ENCODE measurements around the gene ATP6V1G1. TPM values are rescaled to one million over a fixed set of nuclear protein-coding genes. Genes with fewer than 3 reads are reported as not detected.
A peak's percentile ranks its signal among the peaks of the same experiment; 100 is the strongest.

ATP6V1G1 gene, protein sequence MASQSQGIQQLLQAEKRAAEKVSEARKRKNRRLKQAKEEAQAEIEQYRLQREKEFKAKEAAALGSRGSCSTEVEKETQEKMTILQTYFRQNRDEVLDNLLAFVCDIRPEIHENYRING
- 100 to 1,000 TPM; 151 to 240 (median 227) TPM for total RNA-seq

DNA sequence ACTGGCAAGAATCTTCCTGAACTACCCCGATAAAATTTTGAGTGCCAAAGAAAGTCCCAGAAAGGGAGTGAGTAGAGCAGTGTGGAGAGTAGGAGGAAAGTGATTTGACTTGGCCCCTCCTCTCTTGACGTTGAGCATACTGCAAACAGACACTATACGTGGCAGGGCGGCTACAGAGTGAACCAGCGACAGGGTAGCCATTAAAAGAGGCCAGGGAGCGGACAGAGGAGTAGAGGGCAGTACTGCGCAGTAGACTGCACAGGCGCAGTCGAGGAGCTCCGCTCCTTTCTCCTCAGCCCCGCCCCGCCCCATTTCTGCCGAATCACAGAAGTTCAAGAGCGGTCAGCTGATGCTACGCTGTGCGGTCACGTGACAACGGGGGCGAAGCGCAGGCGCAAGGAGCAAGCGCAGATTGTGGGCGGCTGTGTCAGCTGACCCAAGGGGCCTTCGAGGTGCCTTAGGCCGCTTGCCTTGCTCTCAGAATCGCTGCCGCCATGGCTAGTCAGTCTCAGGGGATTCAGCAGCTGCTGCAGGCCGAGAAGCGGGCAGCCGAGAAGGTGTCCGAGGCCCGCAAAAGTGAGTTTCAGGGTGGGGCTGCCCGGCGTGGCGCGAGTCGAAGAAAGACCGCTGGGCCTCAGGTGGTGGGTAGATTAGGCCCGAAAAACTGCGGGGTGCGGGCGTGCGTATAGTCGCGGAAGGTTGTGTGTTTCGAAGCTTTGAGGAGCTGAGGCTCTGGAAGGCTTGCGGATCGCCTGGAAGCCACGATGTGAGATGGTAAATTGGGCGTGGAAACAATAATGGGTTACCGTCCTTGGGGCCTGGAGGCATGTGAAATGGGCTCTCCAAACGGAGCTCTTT is at the start of gene ATP6V1G1:
Gene ATP6V1G1 (plus strand): TSS at position 425 of the 858 bp plus-strand sequence. CDS start 70 bp downstream, at position 495.
- TF ChIP-seq, protein P1, sequence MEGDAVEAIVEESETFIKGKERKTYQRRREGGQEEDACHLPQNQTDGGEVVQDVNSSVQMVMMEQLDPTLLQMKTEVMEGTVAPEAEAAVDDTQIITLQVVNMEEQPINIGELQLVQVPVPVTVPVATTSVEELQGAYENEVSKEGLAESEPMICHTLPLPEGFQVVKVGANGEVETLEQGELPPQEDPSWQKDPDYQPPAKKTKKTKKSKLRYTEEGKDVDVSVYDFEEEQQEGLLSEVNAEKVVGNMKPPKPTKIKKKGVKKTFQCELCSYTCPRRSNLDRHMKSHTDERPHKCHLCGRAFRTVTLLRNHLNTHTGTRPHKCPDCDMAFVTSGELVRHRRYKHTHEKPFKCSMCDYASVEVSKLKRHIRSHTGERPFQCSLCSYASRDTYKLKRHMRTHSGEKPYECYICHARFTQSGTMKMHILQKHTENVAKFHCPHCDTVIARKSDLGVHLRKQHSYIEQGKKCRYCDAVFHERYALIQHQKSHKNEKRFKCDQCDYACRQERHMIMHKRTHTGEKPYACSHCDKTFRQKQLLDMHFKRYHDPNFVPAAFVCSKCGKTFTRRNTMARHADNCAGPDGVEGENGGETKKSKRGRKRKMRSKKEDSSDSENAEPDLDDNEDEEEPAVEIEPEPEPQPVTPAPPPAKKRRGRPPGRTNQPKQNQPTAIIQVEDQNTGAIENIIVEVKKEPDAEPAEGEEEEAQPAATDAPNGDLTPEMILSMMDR (IDR thresholded peaks at IDR 0.05): peak in 1 of 3 donors; percentile 38
- TF ChIP-seq POLR2A (IDR thresholded peaks at IDR 0.05): peak; percentile 96
- peak; percentile 96 to 99 (median 98) for TF ChIP-seq POLR2AphosphoS5 (IDR thresholded peaks at IDR 0.05)
- Histone ChIP-seq H3K36me3 (no peaks in the 10 kb centered on the region), H3K9me3 (no peaks in the 10 kb centered on the region), H3K27ac (peak within 1 kb of the TSS; percentile 96 to 97), H3K4me1 (peaks cover 0 to 17% of the 10 kb centered on the region in 2 donors), H3K4me3 (peak within 1 kb of the TSS; percentile 82 to 96 (median 88)), H3K27me3 (no peaks in the 10 kb centered on the region)
- intact Hi-C loops (cut with DNase I; ENCODE audit: low total_unique reads): no loop called here
- DNase-seq (ENCODE audit: low spot score in 2 of 2): peak; percentile 99 to 100

DNA sequence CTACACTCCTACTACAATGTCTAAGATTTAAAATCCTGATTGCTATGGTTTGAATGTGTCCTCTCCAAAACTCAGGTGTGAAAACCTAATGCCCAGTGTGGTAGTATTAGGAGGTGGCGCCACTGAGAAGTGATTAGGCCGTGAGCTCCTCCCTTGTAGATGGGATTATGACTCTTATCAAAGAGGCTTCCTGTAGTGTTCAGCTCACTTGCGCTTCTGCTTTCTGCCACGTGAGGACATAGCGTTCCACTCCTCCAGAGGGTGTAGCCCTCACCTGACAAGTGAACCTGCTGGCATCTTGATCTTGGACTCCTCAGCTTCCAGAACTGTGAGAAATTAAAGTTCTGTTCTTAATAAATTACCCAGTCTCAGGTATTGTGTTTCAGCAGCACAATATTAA is 49.3 kb upstream of the ATP6V1G1 start:
- no peak for DNase-seq (ENCODE audit: low spot score in 2 of 2)
- no peaks in the 10 kb centered on the region for H3K4me1 ChIP-seq
- TF ChIP-seq POLR2AphosphoS5 (IDR thresholded peaks at IDR 0.05) (no peak), POLR2A (IDR thresholded peaks at IDR 0.05) (no peak)
- intact Hi-C loops (cut with DNase I; ENCODE audit: low total_unique reads): no loop called here
- no peaks in the 10 kb centered on the region for H3K36me3 ChIP-seq
- H3K4me3 ChIP-seq: no peak overlapping the region
- H3K9me3 ChIP-seq: no peaks in the 10 kb centered on the region
- H3K27me3 ChIP-seq: no peaks in the 10 kb centered on the region
- no peak overlapping the region for H3K27ac ChIP-seq

DNA sequence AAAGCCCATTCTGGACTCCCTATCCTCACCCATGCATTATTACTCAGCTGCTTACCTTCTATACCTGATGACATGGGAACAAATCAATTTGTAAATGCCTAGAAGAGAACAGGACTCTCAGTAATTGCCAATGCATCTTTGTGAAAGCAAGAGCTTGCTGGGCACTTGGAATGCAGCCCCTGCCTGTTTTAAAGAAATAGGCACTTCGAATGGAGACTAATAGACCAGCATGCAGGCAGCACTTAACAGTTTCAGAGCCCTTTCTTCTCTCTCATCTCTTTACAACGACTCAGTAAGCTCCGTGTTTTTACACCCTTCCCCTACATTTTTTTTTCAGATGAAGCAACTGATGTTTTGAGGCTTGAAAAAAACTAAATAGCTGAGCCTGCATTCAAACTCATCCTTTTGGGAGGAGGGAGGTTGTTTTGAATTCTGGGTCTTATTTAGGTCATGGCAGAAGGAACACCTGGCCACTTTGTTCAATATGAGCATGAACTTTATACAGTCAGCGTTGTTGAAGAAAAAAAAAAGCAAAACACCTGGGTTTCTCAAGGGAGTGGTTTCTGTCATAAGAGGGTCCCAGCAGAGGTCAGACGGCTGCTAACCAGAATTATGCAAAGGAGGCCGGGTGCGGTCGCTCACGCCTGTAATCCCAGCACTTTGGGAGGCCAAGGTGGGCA is 47.7 kb upstream of the ATP6V1G1 start:
- no peak for TF ChIP-seq POLR2A (IDR thresholded peaks at IDR 0.05)
- Histone ChIP-seq H3K27me3 (no peaks in the 10 kb centered on the region), H3K4me3 (no peak overlapping the region), H3K9me3 (no peaks in the 10 kb centered on the region), H3K4me1 (no peaks in the 10 kb centered on the region), H3K36me3 (no peaks in the 10 kb centered on the region), H3K27ac (no peak overlapping the region)
- no peak for DNase-seq (ENCODE audit: low spot score in 2 of 2)
- intact Hi-C loops (cut with DNase I; ENCODE audit: low total_unique reads): no loop called here

DNA sequence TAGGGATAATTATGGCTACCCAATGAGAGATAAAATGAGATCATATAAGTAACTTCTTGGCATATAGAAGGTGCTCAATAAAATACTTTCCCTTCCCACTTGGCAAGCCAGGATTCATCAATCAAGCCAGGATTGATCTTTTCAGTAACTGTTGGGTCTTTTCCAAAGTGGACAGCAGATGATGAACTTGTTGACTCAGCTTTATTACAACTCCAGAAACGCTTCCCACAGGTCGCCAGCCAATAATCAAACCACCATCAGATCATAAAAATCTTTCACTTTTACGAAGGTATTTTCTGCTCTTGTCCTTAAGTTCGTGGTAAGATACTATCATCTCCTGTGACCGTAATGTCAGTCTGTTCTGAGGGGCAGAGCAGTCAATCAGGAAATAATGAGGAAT is 42.5 kb upstream of the ATP6V1G1 start:
- Histone ChIP-seq H3K9me3 (no peaks in the 10 kb centered on the region), H3K4me1 (no peaks in the 10 kb centered on the region), H3K27ac (no peak overlapping the region), H3K4me3 (no peak overlapping the region), H3K36me3 (no peaks in the 10 kb centered on the region), H3K27me3 (no peaks in the 10 kb centered on the region)
- no peak for DNase-seq (ENCODE audit: low spot score in 2 of 2)
- TF ChIP-seq POLR2AphosphoS5 (IDR thresholded peaks at IDR 0.05) (no peak), POLR2A (IDR thresholded peaks at IDR 0.05) (no peak)
- TF ChIP-seq, protein P1 (IDR thresholded peaks at IDR 0.05): no peak
- intact Hi-C loops (cut with DNase I; ENCODE audit: low total_unique reads): no loop called here

DNA sequence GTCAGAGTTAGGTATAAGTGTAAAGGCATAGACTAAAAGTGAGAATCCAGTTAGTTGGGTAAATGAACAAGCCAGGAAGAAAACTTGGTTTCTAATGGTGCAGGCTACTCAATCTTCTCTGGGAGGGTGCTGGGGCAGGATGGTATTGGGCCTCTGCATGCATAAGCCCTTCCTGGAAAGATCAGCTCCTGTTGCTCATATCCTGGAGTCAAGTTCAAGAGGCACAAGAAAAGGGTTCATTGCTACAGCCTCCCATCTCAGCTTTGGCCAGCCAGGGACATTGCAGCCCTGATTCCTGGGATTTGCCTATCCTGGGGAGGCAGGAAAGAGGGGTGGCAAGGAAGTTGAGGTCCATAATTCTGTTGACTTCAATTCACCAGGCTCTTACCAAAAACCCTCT is 40.7 kb upstream of the ATP6V1G1 start:
- Histone ChIP-seq H3K9me3 (no peaks in the 10 kb centered on the region), H3K4me3 (no peak overlapping the region), H3K27me3 (no peaks in the 10 kb centered on the region), H3K4me1 (no peaks in the 10 kb centered on the region), H3K36me3 (no peaks in the 10 kb centered on the region), H3K27ac (no peak overlapping the region)
- intact Hi-C loops (cut with DNase I; ENCODE audit: low total_unique reads): no loop called here
- no peak for DNase-seq (ENCODE audit: low spot score in 2 of 2)
- TF ChIP-seq POLR2AphosphoS5 (IDR thresholded peaks at IDR 0.05) (no peak), POLR2A (IDR thresholded peaks at IDR 0.05) (no peak)
- TF ChIP-seq, protein P1 (IDR thresholded peaks at IDR 0.05): no peak

Data from breast epithelium (tissue), 4 donors.